ENCODE measurements around the gene CAV3. TPM values are rescaled to one million over a fixed set of nuclear protein-coding genes. Genes with fewer than 3 reads are reported as not detected.

Gene CAV3
- total and polyA plus RNA-seq, 2 experiments from 2014 or later: not detected

GRCh38 chr3:8777978-8778267 lies 44.3 kb downstream of the CAV3 start:
- Histone ChIP-seq H3K9me2 (ENCODE audit: insufficient read depth) (no peaks in the 10 kb centered on the region), H3K36me3 (ENCODE audit: insufficient read depth) (no peaks in the 10 kb centered on the region), H3K27ac (ENCODE audit: low read depth) (no peak overlapping the region), H3K4me3 (no peak overlapping the region), H4K20me1 (replicated peaks; ENCODE audit: insufficient read depth) (no peaks in the 10 kb centered on the region; the same call in 1 of the 2 replicates), H3F3A (replicated peaks; ENCODE audit: low read depth) (no peaks in the 10 kb centered on the region), H2AFZ (no peak overlapping the region), H3K4me1 (ENCODE audit: insufficient read depth) (peaks cover 15% of the 10 kb centered on the region; the same call in 1 of the 2 replicates), H3K4me2 (no peak overlapping the region), H3K79me2 (replicated peaks; ENCODE audit: insufficient read depth) (no peaks in the 10 kb centered on the region), H3K27me3 (ENCODE audit: insufficient read depth) (no peaks in the 10 kb centered on the region)
- H3K4me3 Mint-ChIP-seq: no peak overlapping the region
- TF ChIP-seq STAT1 (IDR thresholded peaks at IDR 0.05; ENCODE audit: unreplicated experiment) (no peak), ETS1 (IDR thresholded peaks at IDR 0.05) (no peak), ZNF462 (CRISPR knock-in tag; IDR thresholded peaks at IDR 0.05) (no peak), CTCF (conservative IDR thresholded peaks at IDR 0.05; ENCODE audit: low read depth in 2 of 2) (no peak)
- H3K27ac Mint-ChIP-seq: no peak overlapping the region
- ATAC-seq (no peak), DNase-seq (ENCODE audit: low spot score) (no peak)
- peaks cover 3% of the 10 kb centered on the region for H3K27me3 Mint-ChIP-seq (ENCODE audit: insufficient read depth, low read depth, poor library complexity)
- H3K36me3 Mint-ChIP-seq (ENCODE audit: low read depth): no peaks in the 10 kb centered on the region
- H3K9me3 Mint-ChIP-seq: no peaks in the 10 kb centered on the region; the same call in 2 of the 3 replicates
- H3K4me1 Mint-ChIP-seq: peaks cover 3% of the 10 kb centered on the region; the same call in 2 of the 3 replicates

All from GM23338 (cell line).